IPS-18c (cell line): Measurements from ENCODE around the gene NRG3.

Source experiments
- H3K4me3 ChIP-seq: 2 replicates; pipeline ENCODE4 v1.7.0; 2013; ENCODE audit warnings: low read depth, mild to moderate bottlenecking, low read length, moderate library complexity; ENCODE audit not compliant: insufficient read depth
- H3K9me3 ChIP-seq: one replicate; pipeline ENCODE4 v1.6.1; 2013; ENCODE audit warnings: mild to moderate bottlenecking, low read length, moderate library complexity; ENCODE audit not compliant: control insufficient read depth, insufficient read depth

Gene NRG3

GRCh38 chr10:81875467-81876252 is 666 bp downstream of the NRG3 start:
- Histone ChIP-seq H3K4me3 (peak overlapping the region; percentile 76), H3K9me3 (peaks cover 2% of the 10 kb centered on the region)

- peak overlapping the region; percentile 76 for H3K4me3 ChIP-seq
Observed at GRCh38 chr10:81876253-81877077, 1.5 kb downstream of the NRG3 start.

GRCh38 chr10:81877596-81877995 is 2.6 kb downstream of the NRG3 start:
- no peak overlapping the region; the same call in 1 of the 2 replicates for H3K4me3 ChIP-seq
- peaks cover 2% of the 10 kb centered on the region for H3K9me3 ChIP-seq

More at GRCh38 chr10:81876253-81877077, 1.5 kb downstream of the NRG3 start:
- peaks cover 2% of the 10 kb centered on the region for H3K9me3 ChIP-seq

- Histone ChIP-seq H3K9me3 (no peaks in the 10 kb centered on the region), H3K4me3 (no peak overlapping the region)
Observed at GRCh38 chr10:81882011-81882410, 7.0 kb downstream of the NRG3 start.

GRCh38 chr10:81884856-81885255 is 9.9 kb downstream of the NRG3 start:
- Histone ChIP-seq H3K9me3 (no peaks in the 10 kb centered on the region), H3K4me3 (no peak overlapping the region)

- Histone ChIP-seq H3K4me3 (no peak overlapping the region), H3K9me3 (no peaks in the 10 kb centered on the region)
Observed at GRCh38 chr10:81885491-81885890, 10.5 kb downstream of the NRG3 start.

- Histone ChIP-seq H3K4me3 (no peak overlapping the region), H3K9me3 (no peaks in the 10 kb centered on the region)
Observed at GRCh38 chr10:81886939-81887338, 11.9 kb downstream of the NRG3 start.

- no peaks in the 10 kb centered on the region for H3K9me3 ChIP-seq
- no peak overlapping the region for H3K4me3 ChIP-seq
Observed at GRCh38 chr10:81889181-81889769, 14.3 kb downstream of the NRG3 start.

GRCh38 chr10:81894616-81895015 is 19.6 kb downstream of the NRG3 start:
- Histone ChIP-seq H3K9me3 (no peaks in the 10 kb centered on the region), H3K4me3 (no peak overlapping the region)

GRCh38 chr10:81898518-81898917 is 23.5 kb downstream of the NRG3 start:
- no peak overlapping the region for H3K4me3 ChIP-seq

GRCh38 chr10:81900989-81901388 is 26.0 kb downstream of the NRG3 start:
- Histone ChIP-seq H3K9me3 (no peaks in the 10 kb centered on the region), H3K4me3 (no peak overlapping the region)

More at GRCh38 chr10:81898518-81898917, 23.5 kb downstream of the NRG3 start:
- H3K9me3 ChIP-seq = no peaks in the 10 kb centered on the region

GRCh38 chr10:81903472-81903871 is 28.5 kb downstream of the NRG3 start:
- Histone ChIP-seq H3K9me3 (no peaks in the 10 kb centered on the region), H3K4me3 (no peak overlapping the region)

- no peaks in the 10 kb centered on the region for H3K9me3 ChIP-seq
- H3K4me3 ChIP-seq = no peak overlapping the region
Observed at GRCh38 chr10:81905161-81905560, 30.2 kb downstream of the NRG3 start.

- Histone ChIP-seq H3K4me3 (no peak overlapping the region), H3K9me3 (no peaks in the 10 kb centered on the region)
Observed at GRCh38 chr10:81909453-81909852, 34.5 kb downstream of the NRG3 start.

GRCh38 chr10:81911328-81911727 is 36.3 kb downstream of the NRG3 start:
- H3K9me3 ChIP-seq = no peaks in the 10 kb centered on the region
- no peak overlapping the region for H3K4me3 ChIP-seq

- H3K4me3 ChIP-seq = no peak overlapping the region
- no peaks in the 10 kb centered on the region for H3K9me3 ChIP-seq
Observed at GRCh38 chr10:81914736-81915503, 39.9 kb downstream of the NRG3 start.

- no peaks in the 10 kb centered on the region for H3K9me3 ChIP-seq
- no peak overlapping the region for H3K4me3 ChIP-seq
Observed at GRCh38 chr10:81915504-81915897, 40.5 kb downstream of the NRG3 start.
